Chondrocyte (in vitro differentiated cells): Measurements from ENCODE around the gene ATP6V0E2. TPM values are rescaled to one million over a fixed set of nuclear protein-coding genes. Genes with fewer than 3 reads are reported as not detected.

Experiments
- DNase-seq: peaks from one replicate; pipeline ENCODE4 v3.0.0; 2021; ENCODE audit warnings: mixed read lengths, low spot score
- H3K27ac Mint-ChIP-seq: one replicate; pipeline ENCODE4 v1.8.0; 2021; ENCODE audit warnings: mild to moderate bottlenecking, moderate library complexity, mixed read lengths; ENCODE audit not compliant: unreplicated experiment
- H3K27me3 Mint-ChIP-seq: 2 replicates; pipeline ENCODE4 v1.8.0; 2021; ENCODE audit warnings: low read depth, mixed read lengths
- H3K36me3 Mint-ChIP-seq: 2 replicates; pipeline ENCODE4 v1.8.0; 2021; ENCODE audit warnings: low read depth, mixed read lengths
- H3K4me1 Mint-ChIP-seq: 2 replicates; pipeline ENCODE4 v1.8.0; 2021; ENCODE audit warnings: low read depth, mild to moderate bottlenecking, mixed read lengths
- H3K4me3 Mint-ChIP-seq: one replicate; pipeline ENCODE4 v1.8.0; 2021; ENCODE audit warnings: mild to moderate bottlenecking, moderate library complexity, mixed read lengths; ENCODE audit not compliant: unreplicated experiment
- H3K9me3 Mint-ChIP-seq: 2 replicates; pipeline ENCODE4 v1.8.0; 2021; ENCODE audit warnings: low read depth, mixed read lengths
- total RNA-seq: library from RNA; stranded (reverse); gene quantifications from 3 replicates; pipeline ENCODE4 v1.2.1, GENCODE V29; 2021
- TF ChIP-seq, protein P1 (sequence below): fragments of 200-600 bp; sonication (generic); IDR thresholded peaks from 2 replicates; pipeline ENCODE4 v1.5.0; 2021; ENCODE audit warnings: antibody characterized with exemption, mild to moderate bottlenecking, moderate library complexity

Gene ATP6V0E2
- total RNA-seq, 1 donor from 2014 or later, result 24.8 TPM

- Mint-ChIP-seq H3K4me1 (no peaks in the 10 kb centered on the region), H3K36me3 (peaks cover 6% of the 10 kb centered on the region), H3K27ac (no peak overlapping the region), H3K9me3 (no peaks in the 10 kb centered on the region), H3K27me3 (no peaks in the 10 kb centered on the region), H3K4me3 (no peak overlapping the region)
- TF ChIP-seq, protein P1, sequence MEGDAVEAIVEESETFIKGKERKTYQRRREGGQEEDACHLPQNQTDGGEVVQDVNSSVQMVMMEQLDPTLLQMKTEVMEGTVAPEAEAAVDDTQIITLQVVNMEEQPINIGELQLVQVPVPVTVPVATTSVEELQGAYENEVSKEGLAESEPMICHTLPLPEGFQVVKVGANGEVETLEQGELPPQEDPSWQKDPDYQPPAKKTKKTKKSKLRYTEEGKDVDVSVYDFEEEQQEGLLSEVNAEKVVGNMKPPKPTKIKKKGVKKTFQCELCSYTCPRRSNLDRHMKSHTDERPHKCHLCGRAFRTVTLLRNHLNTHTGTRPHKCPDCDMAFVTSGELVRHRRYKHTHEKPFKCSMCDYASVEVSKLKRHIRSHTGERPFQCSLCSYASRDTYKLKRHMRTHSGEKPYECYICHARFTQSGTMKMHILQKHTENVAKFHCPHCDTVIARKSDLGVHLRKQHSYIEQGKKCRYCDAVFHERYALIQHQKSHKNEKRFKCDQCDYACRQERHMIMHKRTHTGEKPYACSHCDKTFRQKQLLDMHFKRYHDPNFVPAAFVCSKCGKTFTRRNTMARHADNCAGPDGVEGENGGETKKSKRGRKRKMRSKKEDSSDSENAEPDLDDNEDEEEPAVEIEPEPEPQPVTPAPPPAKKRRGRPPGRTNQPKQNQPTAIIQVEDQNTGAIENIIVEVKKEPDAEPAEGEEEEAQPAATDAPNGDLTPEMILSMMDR, result peak; percentile 2
- DNase-seq, result no peak
Measured at GRCh38 chr7:149861728-149862045, 12.1 kb upstream of the ATP6V0E2 start.

DNA sequence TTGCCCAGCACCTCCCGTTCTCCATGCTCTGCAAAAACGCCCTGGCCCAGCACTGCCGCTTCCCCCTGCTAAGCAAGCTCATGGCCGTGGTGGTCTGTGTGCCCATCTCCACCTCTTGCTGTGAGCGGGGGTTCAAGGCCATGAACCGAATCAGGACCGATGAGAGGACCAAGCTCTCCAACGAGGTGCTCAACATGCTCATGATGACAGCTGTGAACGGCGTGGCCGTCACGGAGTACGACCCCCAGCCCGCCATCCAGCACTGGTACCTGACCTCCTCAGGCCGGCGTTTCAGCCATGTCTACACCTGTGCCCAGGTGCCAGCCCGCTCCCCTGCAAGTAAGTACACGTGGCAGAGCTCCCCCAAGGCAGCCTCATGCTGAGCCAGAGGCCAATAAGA is 11.6 kb upstream of the ATP6V0E2 start:
- Mint-ChIP-seq H3K4me3 (no peak overlapping the region), H3K27ac (no peak overlapping the region), H3K4me1 (no peaks in the 10 kb centered on the region), H3K9me3 (no peaks in the 10 kb centered on the region), H3K27me3 (no peaks in the 10 kb centered on the region), H3K36me3 (peaks cover 6% of the 10 kb centered on the region)
- TF ChIP-seq, protein P1, result no peak
- DNase-seq, result no peak

DNA sequence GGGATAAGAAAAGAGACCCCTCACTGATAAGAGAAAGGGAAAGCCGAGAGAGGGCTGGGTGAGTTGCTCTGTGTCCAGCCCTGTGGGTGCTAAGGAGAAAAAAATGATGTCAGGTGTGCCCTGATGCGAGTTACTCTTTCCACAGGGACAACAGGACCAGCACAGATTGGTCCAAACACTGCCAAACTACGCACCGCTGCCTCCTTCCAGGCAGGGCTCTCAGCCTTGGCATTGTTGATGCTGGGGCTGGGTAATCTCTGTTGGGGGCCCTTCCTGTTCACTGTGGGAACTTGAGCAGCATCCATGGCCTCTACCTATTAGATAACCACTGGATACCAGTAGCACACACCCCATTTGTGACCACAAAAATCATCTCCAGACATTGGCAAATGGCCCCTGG is 10.3 kb upstream of the ATP6V0E2 start:
- Mint-ChIP-seq H3K4me1 (no peaks in the 10 kb centered on the region), H3K27ac (no peak overlapping the region), H3K36me3 (peaks cover 6% of the 10 kb centered on the region), H3K27me3 (no peaks in the 10 kb centered on the region), H3K4me3 (no peak overlapping the region), H3K9me3 (no peaks in the 10 kb centered on the region)
- DNase-seq, result no peak
- TF ChIP-seq, protein P1, result no peak

DNA sequence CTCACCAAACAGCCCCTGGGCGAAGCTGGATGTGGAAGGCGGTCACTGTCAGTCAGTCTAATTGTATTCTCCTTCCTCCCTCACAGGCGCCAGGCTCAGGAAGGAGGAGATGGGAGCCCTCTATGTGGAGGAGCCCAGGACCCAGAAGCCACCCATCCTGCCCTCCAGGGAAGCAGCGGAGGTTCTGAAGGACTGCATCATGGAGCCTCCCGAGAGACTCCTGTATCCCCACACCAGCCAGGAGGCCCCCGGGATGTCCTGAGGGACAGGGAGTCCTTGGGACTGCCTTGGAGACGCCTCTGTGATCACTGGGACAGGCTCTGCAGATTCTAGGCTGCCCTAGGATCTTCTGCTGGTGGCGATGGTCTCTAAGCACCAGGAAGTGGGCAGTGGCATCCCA is 9.7 kb upstream of the ATP6V0E2 start:
- Mint-ChIP-seq H3K4me1 (no peaks in the 10 kb centered on the region), H3K27me3 (no peaks in the 10 kb centered on the region), H3K9me3 (no peaks in the 10 kb centered on the region), H3K36me3 (peaks cover 6% of the 10 kb centered on the region), H3K4me3 (no peak overlapping the region), H3K27ac (no peak overlapping the region)
- TF ChIP-seq, protein P1, result no peak
- DNase-seq, result no peak

DNA sequence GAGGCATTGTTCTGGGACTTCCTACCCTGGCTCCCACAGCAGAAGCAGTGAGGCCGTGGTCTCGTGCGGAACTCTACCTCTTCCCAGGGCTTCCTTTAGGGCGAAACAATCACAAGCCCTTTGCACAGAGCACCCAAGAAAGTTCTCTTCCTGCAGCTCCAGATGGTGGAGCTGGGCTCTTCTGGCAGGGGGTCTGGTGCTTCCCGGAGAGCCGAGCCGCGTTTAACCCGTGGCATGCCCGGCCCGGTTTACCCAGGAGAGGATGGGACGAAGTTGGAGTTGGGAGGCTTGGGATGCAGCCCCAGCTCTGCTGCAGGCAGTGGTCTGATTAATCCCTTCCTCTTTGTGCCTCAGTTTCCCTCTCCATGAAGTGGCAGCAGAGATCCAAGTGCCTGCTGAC is 9.0 kb upstream of the ATP6V0E2 start:
- TF ChIP-seq, protein P1, result no peak
- no peak for DNase-seq
- Mint-ChIP-seq H3K4me3 (no peak overlapping the region), H3K27ac (no peak overlapping the region), H3K4me1 (no peaks in the 10 kb centered on the region), H3K36me3 (peaks cover 4% of the 10 kb centered on the region), H3K27me3 (no peaks in the 10 kb centered on the region), H3K9me3 (no peaks in the 10 kb centered on the region)
